Dermis blood vessel endothelial cell (primary cell): ENCODE measurements around the gene SPANXN1. TPM values are rescaled to one million over a fixed set of nuclear protein-coding genes. Genes with fewer than 3 reads are reported as not detected.
"Not testable (repeated sequence)": the region's sequence is repeated elsewhere in the genome, so short reads cannot be mapped to it uniquely, and the experiment has no call there.

Source experiments
- DNase-seq: peaks from one replicate; pipeline ENCODE4 v3.0.0; 2010
- total RNA-seq: library from RNA; depleted of rRNA; stranded (reverse); fragments of >200 nt; gene quantifications from 2 replicates; pipeline ENCODE4 v1.2.3, GENCODE V29; 2014

The SPANXN1 gene
- total RNA-seq, result not detected in 2 replicates

GRCh38 chrX:145247203-145247602 lies at the start of gene SPANXN1:
SPANXN1 (plus strand) TSS chrX:145247503; CDS start chrX:145247587, 84 bp downstream.
- not testable (repeated sequence) for DNase-seq

GRCh38 chrX:145199078-145199477 lies 48.2 kb upstream of the SPANXN1 start:
- no peak for DNase-seq

GRCh38 chrX:145213504-145213903 lies 33.8 kb upstream of the SPANXN1 start:
- DNase-seq, result no peak

GRCh38 chrX:145292218-145292617 lies 44.9 kb downstream of the SPANXN1 start:
- no peak for DNase-seq
